GM21786 (cell line): Measurements from ENCODE around the gene GMDS.
"Not testable (repeated sequence)": the region's sequence is repeated elsewhere in the genome, so short reads cannot be mapped to it uniquely, and the experiment has no call there.

Experiments
- ATAC-seq: cut with Tn5 transposase; IDR thresholded peaks from one replicate; pipeline ENCODE4 v1.9.1; 2021; ENCODE audit not compliant: unreplicated experiment

GMDS gene

GRCh38 chr6:1870251-1870650 is 375.2 kb downstream of the GMDS start:
- no peak for ATAC-seq

- no peak for ATAC-seq
These were observed 375.6 kb downstream of the GMDS start for GRCh38 chr6:1869769-1870168.

GRCh38 chr6:1869308-1869707 is 376.1 kb downstream of the GMDS start:
- ATAC-seq: no peak

GRCh38 chr6:1868561-1869261 is 376.7 kb downstream of the GMDS start:
- peak; percentile 94 for ATAC-seq

GRCh38 chr6:1867197-1867596 is 378.2 kb downstream of the GMDS start:
- no peak for ATAC-seq

GRCh38 chr6:1865585-1865984 is 379.8 kb downstream of the GMDS start:
- ATAC-seq: no peak

GRCh38 chr6:1864496-1864895 is 380.9 kb downstream of the GMDS start:
- no peak for ATAC-seq

- ATAC-seq: no peak
These were observed 383.0 kb downstream of the GMDS start for GRCh38 chr6:1862411-1862810.

- ATAC-seq: peak; percentile 40
These were observed 384.6 kb downstream of the GMDS start for GRCh38 chr6:1860756-1861348.

GRCh38 chr6:1858859-1859258 is 386.5 kb downstream of the GMDS start:
- ATAC-seq: no peak

- no peak for ATAC-seq
These were observed 387.2 kb downstream of the GMDS start for GRCh38 chr6:1858196-1858595.

- ATAC-seq: peak; percentile 95
These were observed 389.0 kb downstream of the GMDS start for GRCh38 chr6:1856381-1856780.

GRCh38 chr6:1855890-1856289 is 389.5 kb downstream of the GMDS start:
- ATAC-seq: no peak

- ATAC-seq: no peak
These were observed 391.1 kb downstream of the GMDS start for GRCh38 chr6:1854296-1854695.

GRCh38 chr6:1853761-1854160 is 391.6 kb downstream of the GMDS start:
- no peak for ATAC-seq

- no peak for ATAC-seq
These were observed 393.5 kb downstream of the GMDS start for GRCh38 chr6:1851681-1852456.

GRCh38 chr6:1850840-1851157 is 394.6 kb downstream of the GMDS start:
- ATAC-seq: no peak

GRCh38 chr6:1850121-1850839 is 395.1 kb downstream of the GMDS start:
- ATAC-seq: no peak

- ATAC-seq: no peak
These were observed 395.7 kb downstream of the GMDS start for GRCh38 chr6:1849691-1850090.

- no peak for ATAC-seq
These were observed 396.7 kb downstream of the GMDS start for GRCh38 chr6:1848752-1849151.

- no peak for ATAC-seq
These were observed 398.8 kb downstream of the GMDS start for GRCh38 chr6:1846611-1847010.

- ATAC-seq: not testable (repeated sequence)
These were observed 399.9 kb downstream of the GMDS start for GRCh38 chr6:1845543-1845942.
